GM12891 (cell line): ENCODE measurements around the gene CRTC3.
A peak's percentile ranks its signal among the peaks of the same experiment; 100 is the strongest.

Experiments used
- POLR2A ChIP-seq: IDR thresholded peaks from 2 replicates; pipeline ENCODE4 v1.6.1; 2011; ENCODE audit warnings: low read depth, low read length, control low read depth
- POLR2AphosphoS5 ChIP-seq: IDR thresholded peaks from 2 replicates; pipeline ENCODE4 v1.6.1; 2011; ENCODE audit warnings: low read depth, low read length, control low read depth
- POU2F2 ChIP-seq: IDR thresholded peaks from 2 replicates; pipeline ENCODE4 v1.6.1; 2011; ENCODE audit warnings: low read depth, mild to moderate bottlenecking, control low read depth, low read length, moderate library complexity
- SPI1 ChIP-seq: IDR thresholded peaks from 2 replicates; pipeline ENCODE4 v1.6.1; 2011; ENCODE audit warnings: low read depth, low read length, control low read depth
- TAF1 ChIP-seq: IDR thresholded peaks from 2 replicates; pipeline ENCODE4 v1.6.1; 2011; ENCODE audit warnings: low read depth, low read length, control low read depth

- TF ChIP-seq POLR2AphosphoS5: no peak; the same call in none of the 2 replicates
- peak; percentile 76 for TF ChIP-seq POLR2A
- peak; percentile 47; the same call in 1 of the 2 replicates for TF ChIP-seq POU2F2
- peak; percentile 90 for TF ChIP-seq TAF1
- no peak for TF ChIP-seq SPI1
Observed at GRCh38 chr15:90665288-90666134, 135.8 kb downstream of the CRTC3 start.
